Subcutaneous adipose tissue (tissue), 4 donors: ENCODE measurements around the gene HCFC1. TPM values are rescaled to one million over a fixed set of nuclear protein-coding genes. Genes with fewer than 3 reads are reported as not detected.

Experiments
- CTCF ChIP-seq: fragments of 450-650 bp; IDR thresholded peaks from one replicate; pipeline ENCODE4 v1.5.1; 2016; ENCODE audit warnings: low read depth, mild to moderate bottlenecking, control low read depth, antibody characterized with exemption, moderate library complexity
- total RNA-seq, 4 donors: library from RNA; depleted of rRNA; stranded (reverse); fragments of >200 nt; gene quantifications; one replicate each; pipeline ENCODE4 v1.1.0, GENCODE V29; 2016

HCFC1 gene
- total RNA-seq, 4 donors from 2014 or later = 17.7 to 33.9 (median 21.2) TPM

GRCh38 chrX:153906126-153906917 lies 65.3 kb downstream of the HCFC1 start:
- TF ChIP-seq CTCF = no peak

- TF ChIP-seq CTCF = no peak
Observed at GRCh38 chrX:153905481-153906095, 66.0 kb downstream of the HCFC1 start.

- TF ChIP-seq CTCF = no peak
Observed at GRCh38 chrX:153903991-153904957, 67.3 kb downstream of the HCFC1 start, which contains the start of gene AVPR2. TSS of gene AVPR2 (plus strand) at chrX:153904673. CDS start at chrX:153905146, 473 bp downstream.

GRCh38 chrX:153903238-153903980 lies 68.2 kb downstream of the HCFC1 start:
- no peak for TF ChIP-seq CTCF

GRCh38 chrX:153902385-153902784 lies 69.2 kb downstream of the HCFC1 start:
- TF ChIP-seq CTCF = no peak

- no peak for TF ChIP-seq CTCF
Observed at GRCh38 chrX:153901753-153902140, 69.9 kb downstream of the HCFC1 start.
